PFSK-1 (cell line): ENCODE results near the gene CNDP2.

Experiments
- FOXP2 ChIP-seq: optimal IDR thresholded peaks from 2 replicates; pipeline ENCODE3; 2011; ENCODE audit warnings: borderline replicate concordance, control low read depth, inconsistent platforms; ENCODE audit not compliant: insufficient read depth; ENCODE audit errors: extremely low read length, extremely low read depth
- POLR2AphosphoS5 ChIP-seq: IDR thresholded peaks from 2 replicates; pipeline ENCODE4 v1.6.1; 2012; ENCODE audit warnings: low read depth, mild to moderate bottlenecking, control low read depth, low read length, moderate library complexity
- SIN3A ChIP-seq: IDR thresholded peaks from 2 replicates; pipeline ENCODE4 v1.6.1; 2012; ENCODE audit warnings: mild to moderate bottlenecking, low read length, moderate library complexity, borderline replicate concordance; ENCODE audit not compliant: insufficient read depth
- TAF1 ChIP-seq: IDR thresholded peaks from 2 replicates; pipeline ENCODE4 v1.6.1; 2012; ENCODE audit warnings: low read length, control low read depth, borderline replicate concordance; ENCODE audit not compliant: insufficient read depth
- TF ChIP-seq, protein P1 (sequence below), 2 experiments: IDR thresholded peaks; 2 replicates each; pipeline versions ENCODE4 v1.6.1 to v1.8.0; 2011 to 2012; ENCODE audit warnings: low read depth in 2 of 2, low read length in 2 of 2, control low read depth in 1 of 2, inconsistent platforms in 1 of 2, mild to moderate bottlenecking in 1 of 2, moderate library complexity in 1 of 2; ENCODE audit not compliant: insufficient read depth in 1 of 2

Gene CNDP2

DNA sequence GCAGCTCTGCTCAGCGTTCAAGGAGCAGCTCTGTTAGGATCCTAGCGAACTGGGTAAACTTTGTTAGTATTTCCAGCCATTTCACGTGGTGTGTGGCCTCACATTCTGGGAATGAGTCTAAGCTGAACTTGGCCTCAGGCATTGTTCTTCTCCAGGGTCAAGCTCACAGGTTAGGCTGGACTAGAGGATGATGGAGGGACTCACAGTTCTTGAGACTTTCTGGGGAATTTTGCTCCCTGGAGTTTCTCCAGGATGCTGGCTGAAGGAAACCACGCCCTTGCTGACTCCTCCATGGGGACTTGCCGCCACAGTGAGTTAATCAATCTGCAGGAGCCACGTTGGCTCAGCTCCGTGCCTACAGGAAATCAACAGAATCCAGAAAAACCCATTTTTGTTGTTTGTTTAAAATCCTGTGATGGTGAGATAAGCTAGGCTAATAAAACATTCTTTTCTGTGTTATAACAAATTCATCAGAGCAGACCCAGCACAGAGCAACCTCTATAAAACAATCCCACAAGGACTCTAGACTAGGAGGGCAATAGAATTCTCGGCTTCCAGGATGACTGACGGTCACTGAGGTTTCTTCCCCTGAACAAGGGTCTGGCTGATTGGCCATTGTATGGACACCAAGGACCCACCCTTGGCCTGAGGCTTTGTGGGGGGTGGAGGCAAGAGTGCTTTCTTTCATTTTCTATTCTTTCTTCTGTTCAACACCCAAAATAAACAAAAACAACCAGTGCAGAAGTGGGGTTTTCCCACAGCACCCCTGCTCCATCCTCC, 50.8 kb downstream of the CNDP2 start:
- TF ChIP-seq, protein P1, sequence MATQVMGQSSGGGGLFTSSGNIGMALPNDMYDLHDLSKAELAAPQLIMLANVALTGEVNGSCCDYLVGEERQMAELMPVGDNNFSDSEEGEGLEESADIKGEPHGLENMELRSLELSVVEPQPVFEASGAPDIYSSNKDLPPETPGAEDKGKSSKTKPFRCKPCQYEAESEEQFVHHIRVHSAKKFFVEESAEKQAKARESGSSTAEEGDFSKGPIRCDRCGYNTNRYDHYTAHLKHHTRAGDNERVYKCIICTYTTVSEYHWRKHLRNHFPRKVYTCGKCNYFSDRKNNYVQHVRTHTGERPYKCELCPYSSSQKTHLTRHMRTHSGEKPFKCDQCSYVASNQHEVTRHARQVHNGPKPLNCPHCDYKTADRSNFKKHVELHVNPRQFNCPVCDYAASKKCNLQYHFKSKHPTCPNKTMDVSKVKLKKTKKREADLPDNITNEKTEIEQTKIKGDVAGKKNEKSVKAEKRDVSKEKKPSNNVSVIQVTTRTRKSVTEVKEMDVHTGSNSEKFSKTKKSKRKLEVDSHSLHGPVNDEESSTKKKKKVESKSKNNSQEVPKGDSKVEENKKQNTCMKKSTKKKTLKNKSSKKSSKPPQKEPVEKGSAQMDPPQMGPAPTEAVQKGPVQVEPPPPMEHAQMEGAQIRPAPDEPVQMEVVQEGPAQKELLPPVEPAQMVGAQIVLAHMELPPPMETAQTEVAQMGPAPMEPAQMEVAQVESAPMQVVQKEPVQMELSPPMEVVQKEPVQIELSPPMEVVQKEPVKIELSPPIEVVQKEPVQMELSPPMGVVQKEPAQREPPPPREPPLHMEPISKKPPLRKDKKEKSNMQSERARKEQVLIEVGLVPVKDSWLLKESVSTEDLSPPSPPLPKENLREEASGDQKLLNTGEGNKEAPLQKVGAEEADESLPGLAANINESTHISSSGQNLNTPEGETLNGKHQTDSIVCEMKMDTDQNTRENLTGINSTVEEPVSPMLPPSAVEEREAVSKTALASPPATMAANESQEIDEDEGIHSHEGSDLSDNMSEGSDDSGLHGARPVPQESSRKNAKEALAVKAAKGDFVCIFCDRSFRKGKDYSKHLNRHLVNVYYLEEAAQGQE (IDR thresholded peaks at IDR 0.05; ENCODE audit: insufficient read depth in 1 of 2, low read depth in 2 of 2, low read length in 2 of 2): no peak
- TF ChIP-seq TAF1: no peak
- TF ChIP-seq SIN3A: no peak
- no peak for TF ChIP-seq FOXP2
- no peak for TF ChIP-seq POLR2AphosphoS5

- TF ChIP-seq, protein P1 (IDR thresholded peaks at IDR 0.05; ENCODE audit: insufficient read depth in 1 of 2, low read depth in 2 of 2, low read length in 2 of 2): no peak
These were observed 51.7 kb downstream of the CNDP2 start for GRCh38 chr18:74547860-74548259.

GRCh38 chr18:74549591-74550104, 53.5 kb downstream of the CNDP2 start:
- TF ChIP-seq FOXP2: no peak
- TF ChIP-seq SIN3A: no peak
- TF ChIP-seq, protein P1 (IDR thresholded peaks at IDR 0.05; ENCODE audit: insufficient read depth in 1 of 2, low read depth in 2 of 2, low read length in 2 of 2): no peak
- TF ChIP-seq TAF1: no peak
- TF ChIP-seq POLR2AphosphoS5: no peak

DNA sequence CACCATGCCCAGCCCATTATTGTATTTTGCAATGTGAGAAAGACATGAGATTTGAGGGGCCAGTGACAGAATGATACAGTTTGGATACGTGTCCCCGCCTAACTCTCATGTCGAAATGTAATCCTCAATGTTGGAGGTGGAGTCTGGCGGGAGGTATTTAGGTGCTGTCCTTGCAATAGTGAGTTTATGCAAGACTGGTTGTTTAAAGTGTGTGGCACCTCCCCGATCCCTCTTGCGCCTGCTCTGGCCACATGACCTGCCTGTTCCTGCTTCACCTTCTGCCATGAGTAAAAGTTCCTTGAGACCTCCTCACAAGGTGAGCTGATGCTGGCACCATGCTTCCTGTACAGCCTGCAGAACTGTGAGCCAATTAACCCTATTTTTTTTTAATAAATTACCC, 54.7 kb downstream of the CNDP2 start:
- TF ChIP-seq TAF1 (no peak), SIN3A (no peak)

DNA sequence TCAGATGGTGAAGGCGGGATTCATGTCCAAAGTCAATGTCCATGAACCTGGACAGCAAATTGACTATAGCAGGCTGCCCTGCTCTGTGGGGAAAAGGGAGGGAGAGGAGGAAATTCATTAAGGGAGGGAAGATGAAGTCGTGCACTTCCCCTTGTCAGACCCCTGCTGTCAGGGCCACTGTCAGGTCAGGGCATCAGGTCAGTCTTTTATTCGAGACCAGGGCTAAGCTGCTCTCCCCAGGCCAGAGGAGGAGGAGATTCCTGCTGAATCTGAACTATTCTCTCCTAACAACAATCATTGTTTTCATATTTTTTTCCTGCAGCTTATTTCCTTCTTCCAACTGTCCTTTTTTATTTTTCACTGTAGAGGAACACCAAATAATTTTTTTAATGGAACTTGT, 55.3 kb downstream of the CNDP2 start:
- TF ChIP-seq TAF1 (no peak), POLR2AphosphoS5 (no peak), FOXP2 (no peak), SIN3A (no peak)
- TF ChIP-seq, protein P1 (IDR thresholded peaks at IDR 0.05; ENCODE audit: insufficient read depth in 1 of 2, low read depth in 2 of 2, low read length in 2 of 2): no peak
